GM12891 (cell line): Measurements from ENCODE around the gene TULP4.

ENCODE experiments used
- DNase-seq: peaks from one replicate; pipeline ENCODE4 v3.0.0; 2011; ENCODE audit warnings: low spot score; ENCODE audit not compliant: insufficient read length
- FAIRE-seq: peaks from 2 replicates; lab custom pipeline; 2011; peaks lifted over from hg19 to GRCh38; lab: Jason Lieb, UNC
- PAX5 ChIP-seq: IDR thresholded peaks from 2 replicates; pipeline ENCODE4 v1.6.1; 2011; ENCODE audit warnings: low read length, moderate library complexity, mild to moderate bottlenecking; ENCODE audit not compliant: insufficient read depth, severe bottlenecking
- POLR2A ChIP-seq: IDR thresholded peaks from 2 replicates; pipeline ENCODE4 v1.6.1; 2011; ENCODE audit warnings: low read depth, low read length, control low read depth
- POLR2AphosphoS5 ChIP-seq: IDR thresholded peaks from 2 replicates; pipeline ENCODE4 v1.6.1; 2011; ENCODE audit warnings: low read depth, low read length, control low read depth
- POU2F2 ChIP-seq: IDR thresholded peaks from 2 replicates; pipeline ENCODE4 v1.6.1; 2011; ENCODE audit warnings: low read depth, mild to moderate bottlenecking, control low read depth, low read length, moderate library complexity
- SPI1 ChIP-seq: IDR thresholded peaks from 2 replicates; pipeline ENCODE4 v1.6.1; 2011; ENCODE audit warnings: low read depth, low read length, control low read depth
- TAF1 ChIP-seq: IDR thresholded peaks from 2 replicates; pipeline ENCODE4 v1.6.1; 2011; ENCODE audit warnings: low read depth, low read length, control low read depth

Gene TULP4

DNA sequence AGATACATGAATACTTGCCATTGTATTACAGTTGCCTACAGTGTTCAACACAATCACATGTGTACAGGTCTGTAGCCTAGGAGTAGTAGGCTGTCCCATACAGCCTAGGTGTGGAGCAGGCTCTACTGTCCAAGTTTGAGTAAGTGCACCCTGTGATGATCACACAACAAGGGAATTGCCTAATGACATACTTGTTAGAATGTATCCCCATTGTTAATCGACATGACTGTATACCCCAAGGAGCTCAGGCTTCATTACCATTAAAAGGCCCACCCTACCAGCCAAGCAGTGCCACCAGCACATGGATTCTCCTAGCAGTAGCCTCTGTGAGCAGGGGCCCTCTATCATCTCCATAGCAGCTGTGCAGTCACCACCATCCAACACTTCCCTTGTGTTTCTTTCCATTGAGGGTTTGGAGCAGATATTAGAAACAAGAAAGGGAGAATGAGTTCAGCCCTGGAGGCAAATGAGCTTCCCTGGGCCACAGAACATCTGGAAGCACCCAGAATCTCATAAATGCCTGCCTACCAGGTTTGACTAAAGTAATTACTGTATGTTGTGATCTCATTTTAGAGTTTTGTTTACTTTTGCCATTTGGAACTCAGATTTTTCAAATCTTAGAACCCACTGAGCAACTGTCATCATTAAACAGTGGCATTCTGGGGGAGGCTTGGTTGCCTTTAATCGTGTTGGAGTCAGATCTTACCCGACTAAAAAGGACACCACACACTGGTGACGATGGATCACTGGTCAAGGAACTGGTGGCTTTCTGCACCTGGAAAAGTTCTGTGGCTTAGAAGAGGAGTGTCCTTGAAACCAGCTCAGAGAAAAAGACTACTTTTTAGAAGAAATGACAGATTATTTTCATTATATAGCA, 104.9 kb downstream of the TULP4 start:
- DNase-seq (no peak), FAIRE-seq (no peak)
- TF ChIP-seq POU2F2 (no peak), SPI1 (no peak), POLR2A (no peak), PAX5 (no peak), POLR2AphosphoS5 (no peak), TAF1 (no peak)

DNA sequence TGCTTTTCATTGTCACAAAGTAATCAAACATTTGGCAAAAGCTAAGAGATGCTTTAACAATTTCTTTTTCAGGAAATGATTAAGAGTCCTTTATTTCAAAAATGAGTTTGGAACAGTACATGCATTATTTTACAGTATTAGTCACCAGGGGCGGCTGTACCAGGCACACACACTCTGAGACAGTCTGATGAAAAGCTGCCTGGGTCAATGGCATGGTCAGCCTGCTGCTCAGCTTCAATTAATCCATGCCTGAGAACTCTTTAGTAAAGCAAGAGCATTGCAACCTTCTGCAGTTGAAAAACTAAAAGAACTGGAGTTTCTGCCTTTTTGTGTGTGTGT, 105.5 kb downstream of the TULP4 start:
- DNase-seq (no peak), FAIRE-seq (no peak)
- TF ChIP-seq SPI1 (no peak), POLR2AphosphoS5 (no peak), POU2F2 (no peak), TAF1 (no peak), PAX5 (no peak), POLR2A (no peak)

DNA sequence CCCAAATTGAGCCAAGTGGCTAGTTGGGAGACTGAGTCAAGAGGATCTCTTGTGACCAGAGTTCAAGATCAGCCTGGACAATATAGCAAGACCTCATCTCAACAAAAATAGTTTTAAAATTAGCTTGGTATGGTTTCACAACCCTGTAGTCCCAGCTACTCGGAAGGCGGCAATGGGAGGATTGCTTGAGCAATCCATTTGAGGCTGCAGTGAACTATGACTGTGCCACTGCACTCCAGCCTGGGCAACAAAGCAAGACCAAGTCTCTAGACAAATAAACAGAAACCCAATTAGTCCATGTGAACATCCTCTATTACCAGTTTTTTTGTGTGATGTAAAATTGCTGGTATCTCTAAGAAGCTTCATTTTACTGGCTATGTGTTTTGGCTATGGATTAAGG, 106.2 kb downstream of the TULP4 start:
- DNase-seq: no peak
- no peak for FAIRE-seq

DNA sequence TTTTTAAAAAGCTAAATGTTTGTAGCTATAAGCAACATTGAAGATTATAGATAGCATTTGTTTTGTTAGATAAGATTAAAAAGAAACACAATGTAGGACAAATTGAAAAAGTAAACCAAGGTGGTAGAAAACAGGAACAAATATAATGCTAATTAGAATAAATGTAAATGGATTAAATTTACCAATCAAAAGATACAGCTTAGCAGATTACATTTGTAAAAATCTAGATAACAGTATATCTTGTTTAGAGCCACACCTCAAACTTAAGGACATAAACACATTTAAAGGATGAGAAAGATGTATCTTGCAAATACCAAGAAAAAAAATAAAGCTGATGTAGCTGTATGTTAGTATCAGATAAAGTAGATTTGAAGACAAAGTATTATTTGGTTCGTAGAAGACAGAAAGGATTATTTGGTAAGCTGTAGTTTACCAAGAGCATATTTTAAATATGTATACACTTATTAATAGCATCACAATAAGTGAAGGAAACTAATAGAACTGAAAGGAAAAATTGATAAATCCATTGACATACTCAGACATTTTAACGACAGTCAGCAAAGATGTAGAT, 107.2 kb downstream of the TULP4 start:
- TF ChIP-seq PAX5 (no peak), POLR2A (no peak), SPI1 (no peak), TAF1 (no peak), POU2F2 (no peak), POLR2AphosphoS5 (no peak)
- FAIRE-seq: no peak
- DNase-seq: no peak

More for the DNA sequence above, 106.2 kb downstream of the TULP4 start:
- TF ChIP-seq POU2F2: no peak
- no peak for TF ChIP-seq TAF1

DNA sequence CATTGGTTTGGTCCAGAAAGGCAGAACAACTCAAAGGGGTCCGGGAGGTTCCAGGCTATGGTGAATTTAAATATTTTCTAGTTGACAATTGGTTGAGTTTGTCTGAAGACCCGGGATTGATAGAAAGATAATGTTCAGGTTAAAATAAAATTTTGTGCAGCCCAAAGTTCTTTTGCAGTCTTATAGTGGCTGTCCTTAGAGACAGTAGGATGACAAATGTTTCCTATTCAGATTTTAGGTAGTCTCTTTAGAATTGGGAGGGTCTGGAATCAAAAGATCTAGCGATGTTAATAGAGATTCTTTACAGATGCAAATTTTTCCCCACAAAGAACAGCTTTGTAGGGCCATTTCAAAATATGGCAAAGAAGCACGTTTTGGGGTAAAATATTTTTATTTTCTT, 109.1 kb downstream of the TULP4 start:
- no peak for FAIRE-seq
- TF ChIP-seq POLR2A (no peak), POU2F2 (no peak), POLR2AphosphoS5 (no peak), TAF1 (no peak), PAX5 (no peak), SPI1 (no peak)
- DNase-seq: no peak

DNA sequence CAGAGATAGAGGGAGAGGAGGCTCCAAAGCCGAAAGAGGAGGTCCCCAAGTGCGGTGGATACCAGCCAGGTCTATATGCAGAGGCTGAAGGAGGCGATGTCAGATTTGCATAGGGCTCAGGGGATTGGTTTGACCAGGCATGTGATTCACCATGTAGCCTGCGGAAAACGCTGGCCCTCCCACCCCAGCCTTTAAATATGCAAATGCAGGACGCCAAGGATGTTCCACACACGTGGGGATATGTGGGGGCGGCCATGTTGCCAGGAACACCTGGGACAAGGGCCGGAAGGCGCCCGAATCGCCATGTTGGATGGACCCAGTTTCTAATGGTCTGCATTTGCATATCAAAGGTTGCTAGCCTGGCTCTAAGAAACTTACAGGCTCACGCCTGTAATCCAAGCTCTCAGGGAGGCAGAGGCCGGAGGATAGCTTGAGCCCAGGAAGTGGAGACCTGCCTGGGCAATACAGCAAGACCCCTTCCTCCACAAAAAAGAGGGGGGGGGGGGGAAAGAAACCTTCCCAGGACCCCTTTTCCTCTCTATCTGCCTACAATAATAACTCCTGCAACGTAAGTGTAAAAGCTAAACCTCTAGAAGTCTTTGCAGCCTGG, 110.5 kb downstream of the TULP4 start:
- no peak for TF ChIP-seq POLR2AphosphoS5
- TF ChIP-seq SPI1: no peak
- no peak for TF ChIP-seq PAX5
- no peak for TF ChIP-seq TAF1
- TF ChIP-seq POU2F2: no peak
- no peak for TF ChIP-seq POLR2A
- DNase-seq (no peak), FAIRE-seq (no peak)

DNA sequence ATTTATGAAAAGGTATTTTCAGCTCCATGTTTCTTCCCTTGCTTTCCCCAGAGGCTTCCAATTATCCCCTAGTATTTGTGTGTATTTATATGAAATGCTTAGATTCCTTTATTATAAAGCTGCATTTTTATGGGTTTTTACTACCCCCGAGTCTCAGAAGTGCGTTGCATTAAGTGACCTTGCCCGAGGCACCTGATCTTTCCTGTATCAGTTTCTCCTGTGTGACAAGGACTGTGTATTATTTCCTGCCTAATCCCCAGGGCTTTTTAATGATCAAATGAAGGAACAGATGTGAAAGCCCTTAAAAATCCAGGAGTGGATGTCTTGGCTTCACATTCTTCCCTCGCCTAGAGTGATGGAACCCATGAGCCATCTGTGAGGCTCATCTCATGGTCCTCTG, 118.8 kb downstream of the TULP4 start:
- FAIRE-seq (no peak), DNase-seq (no peak)
- TF ChIP-seq POLR2AphosphoS5: no peak
- TF ChIP-seq SPI1: no peak

DNA sequence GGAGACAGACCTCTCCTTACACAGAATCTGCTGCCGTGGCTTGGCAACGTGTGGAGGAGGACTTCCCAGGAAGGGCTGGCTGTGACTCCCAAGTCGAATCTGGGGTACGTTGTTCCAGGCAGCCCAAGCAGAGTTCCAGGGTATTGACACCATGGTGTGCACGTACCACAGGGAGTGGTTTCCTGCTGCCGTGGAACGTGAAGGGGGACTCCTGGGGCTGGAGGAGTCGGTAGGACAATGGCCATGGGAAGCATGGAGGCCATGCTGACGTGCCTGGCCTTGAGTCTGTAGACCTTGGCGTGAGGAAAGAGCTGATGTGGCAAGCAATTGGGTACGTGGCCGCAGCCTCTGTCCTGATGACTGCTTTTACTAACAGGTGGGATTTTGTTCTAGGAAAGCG, 119.3 kb downstream of the TULP4 start:
- no peak for FAIRE-seq
- DNase-seq: no peak

DNA sequence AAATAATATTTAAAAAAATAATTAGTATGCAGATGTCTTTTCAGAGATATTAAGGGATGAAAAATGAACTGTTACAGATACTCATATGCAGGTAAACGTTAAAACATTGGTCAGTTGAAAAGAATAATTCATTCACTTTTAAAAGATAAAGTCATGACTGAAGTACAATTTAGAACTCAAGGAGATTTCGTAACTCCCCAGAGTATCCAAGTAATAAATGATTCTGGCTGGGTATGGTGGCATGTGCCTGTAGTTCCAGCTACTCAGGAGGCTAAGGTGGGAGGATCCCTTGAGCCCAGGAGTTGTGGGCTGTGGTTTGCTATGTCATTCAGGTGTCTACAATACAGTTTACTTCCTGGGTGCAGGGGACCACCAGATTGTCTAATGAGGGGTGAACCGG, 125.3 kb downstream of the TULP4 start:
- TF ChIP-seq POU2F2 (no peak), PAX5 (no peak), SPI1 (no peak), POLR2A (no peak), POLR2AphosphoS5 (no peak), TAF1 (no peak)
- DNase-seq: no peak
- FAIRE-seq: no peak

More for the DNA sequence above, 119.3 kb downstream of the TULP4 start:
- TF ChIP-seq POU2F2: no peak
- no peak for TF ChIP-seq TAF1
- TF ChIP-seq POLR2AphosphoS5: no peak
- TF ChIP-seq PAX5: no peak
- TF ChIP-seq POLR2A: no peak
- TF ChIP-seq SPI1: no peak

DNA sequence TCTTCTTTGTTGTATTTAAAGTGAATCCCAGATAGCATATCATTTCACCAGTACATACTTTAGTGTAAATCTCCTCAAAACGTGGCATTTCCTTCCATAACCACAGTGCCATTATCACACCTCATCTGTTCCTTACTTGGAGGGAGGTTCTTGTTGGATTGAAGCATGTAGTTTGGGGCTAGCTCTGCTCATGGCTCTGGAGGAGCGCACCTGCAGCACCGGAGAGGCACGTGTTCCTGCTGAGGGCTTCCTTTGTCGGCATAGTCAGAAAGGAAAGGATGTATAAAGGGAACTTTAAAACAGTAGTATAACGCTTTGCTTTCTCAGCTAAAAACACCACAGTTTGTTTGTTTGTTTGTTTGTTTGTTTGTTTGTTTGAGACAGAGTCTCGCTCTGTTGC, 126.0 kb downstream of the TULP4 start:
- no peak for TF ChIP-seq POLR2AphosphoS5
- TF ChIP-seq TAF1: no peak
- no peak for TF ChIP-seq PAX5
- DNase-seq (no peak), FAIRE-seq (no peak)
